ENCODE measurements around the gene IL4I1.

DNA sequence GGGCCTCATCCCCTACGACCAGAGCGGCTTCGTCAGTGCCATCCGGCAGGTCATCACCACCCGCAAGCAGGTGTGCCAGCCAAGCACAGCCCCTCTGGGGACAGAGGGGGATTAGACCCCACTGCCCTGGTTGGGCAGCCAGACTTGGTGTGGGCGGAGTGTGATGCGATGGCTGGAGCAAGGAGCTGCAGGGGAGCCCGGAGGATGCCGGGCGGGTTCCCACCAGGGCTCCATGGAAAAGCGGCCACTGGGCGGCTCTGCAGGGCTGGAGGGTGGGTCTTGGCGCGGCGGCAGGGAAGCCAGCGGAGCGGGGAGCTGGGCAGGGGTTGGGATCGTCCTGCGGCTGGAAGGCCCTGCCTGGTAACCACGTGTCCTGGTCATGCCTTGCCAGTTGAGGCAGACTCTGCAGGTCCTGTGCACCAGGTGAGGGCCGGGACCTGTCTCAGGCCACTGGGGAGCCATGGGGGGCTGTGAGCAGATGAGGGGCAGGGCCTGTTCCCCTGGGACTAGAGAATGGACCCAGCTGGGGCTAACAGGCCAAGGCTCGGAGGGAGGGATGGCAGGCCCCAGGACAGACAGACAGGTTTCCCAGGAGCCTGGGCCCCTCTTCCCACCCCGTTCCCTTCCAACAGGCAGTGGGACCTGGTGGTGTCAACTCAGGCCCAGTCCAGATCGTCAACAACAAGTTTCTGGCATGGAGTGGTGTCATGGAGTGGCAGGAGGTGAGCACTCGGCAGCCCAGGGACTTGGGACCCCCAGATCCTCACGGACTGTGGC is 39.4 kb downstream of the IL4I1 start:
- TF ChIP-seq, protein P1, sequence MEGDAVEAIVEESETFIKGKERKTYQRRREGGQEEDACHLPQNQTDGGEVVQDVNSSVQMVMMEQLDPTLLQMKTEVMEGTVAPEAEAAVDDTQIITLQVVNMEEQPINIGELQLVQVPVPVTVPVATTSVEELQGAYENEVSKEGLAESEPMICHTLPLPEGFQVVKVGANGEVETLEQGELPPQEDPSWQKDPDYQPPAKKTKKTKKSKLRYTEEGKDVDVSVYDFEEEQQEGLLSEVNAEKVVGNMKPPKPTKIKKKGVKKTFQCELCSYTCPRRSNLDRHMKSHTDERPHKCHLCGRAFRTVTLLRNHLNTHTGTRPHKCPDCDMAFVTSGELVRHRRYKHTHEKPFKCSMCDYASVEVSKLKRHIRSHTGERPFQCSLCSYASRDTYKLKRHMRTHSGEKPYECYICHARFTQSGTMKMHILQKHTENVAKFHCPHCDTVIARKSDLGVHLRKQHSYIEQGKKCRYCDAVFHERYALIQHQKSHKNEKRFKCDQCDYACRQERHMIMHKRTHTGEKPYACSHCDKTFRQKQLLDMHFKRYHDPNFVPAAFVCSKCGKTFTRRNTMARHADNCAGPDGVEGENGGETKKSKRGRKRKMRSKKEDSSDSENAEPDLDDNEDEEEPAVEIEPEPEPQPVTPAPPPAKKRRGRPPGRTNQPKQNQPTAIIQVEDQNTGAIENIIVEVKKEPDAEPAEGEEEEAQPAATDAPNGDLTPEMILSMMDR (IDR thresholded peaks at IDR 0.05), result no peak
- TF ChIP-seq EP300 (IDR thresholded peaks at IDR 0.05) (no peak), POLR2A (IDR thresholded peaks at IDR 0.05) (no peak)
